ENCODE data around the gene DDX54.

The DDX54 gene

GRCh38 chr12:113152196-113152834, 33.0 kb downstream of the DDX54 start:
- Histone ChIP-seq H3K4me1 (peaks cover 0 to 35% (median 19%) of the 10 kb centered on the region in 4 donors), H3K36me3 (peaks cover 0 to 3% (median 0%) of the 10 kb centered on the region in 3 donors), H3K27ac (no peak overlapping the region), H3K4me3 (peak overlapping the region in 1 of 2 donors; percentile 44), H3K27me3 (peaks cover 0 to 52% of the 10 kb centered on the region in 2 donors), H3K9me3 (no peaks in the 10 kb centered on the region)
- intact Hi-C loops (cut with DNase I; ENCODE audit: low total_unique reads), result no loop called here
- TF ChIP-seq, protein P1, sequence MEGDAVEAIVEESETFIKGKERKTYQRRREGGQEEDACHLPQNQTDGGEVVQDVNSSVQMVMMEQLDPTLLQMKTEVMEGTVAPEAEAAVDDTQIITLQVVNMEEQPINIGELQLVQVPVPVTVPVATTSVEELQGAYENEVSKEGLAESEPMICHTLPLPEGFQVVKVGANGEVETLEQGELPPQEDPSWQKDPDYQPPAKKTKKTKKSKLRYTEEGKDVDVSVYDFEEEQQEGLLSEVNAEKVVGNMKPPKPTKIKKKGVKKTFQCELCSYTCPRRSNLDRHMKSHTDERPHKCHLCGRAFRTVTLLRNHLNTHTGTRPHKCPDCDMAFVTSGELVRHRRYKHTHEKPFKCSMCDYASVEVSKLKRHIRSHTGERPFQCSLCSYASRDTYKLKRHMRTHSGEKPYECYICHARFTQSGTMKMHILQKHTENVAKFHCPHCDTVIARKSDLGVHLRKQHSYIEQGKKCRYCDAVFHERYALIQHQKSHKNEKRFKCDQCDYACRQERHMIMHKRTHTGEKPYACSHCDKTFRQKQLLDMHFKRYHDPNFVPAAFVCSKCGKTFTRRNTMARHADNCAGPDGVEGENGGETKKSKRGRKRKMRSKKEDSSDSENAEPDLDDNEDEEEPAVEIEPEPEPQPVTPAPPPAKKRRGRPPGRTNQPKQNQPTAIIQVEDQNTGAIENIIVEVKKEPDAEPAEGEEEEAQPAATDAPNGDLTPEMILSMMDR (IDR thresholded peaks at IDR 0.05), result no peak
- DNase-seq, result no peak

DNA sequence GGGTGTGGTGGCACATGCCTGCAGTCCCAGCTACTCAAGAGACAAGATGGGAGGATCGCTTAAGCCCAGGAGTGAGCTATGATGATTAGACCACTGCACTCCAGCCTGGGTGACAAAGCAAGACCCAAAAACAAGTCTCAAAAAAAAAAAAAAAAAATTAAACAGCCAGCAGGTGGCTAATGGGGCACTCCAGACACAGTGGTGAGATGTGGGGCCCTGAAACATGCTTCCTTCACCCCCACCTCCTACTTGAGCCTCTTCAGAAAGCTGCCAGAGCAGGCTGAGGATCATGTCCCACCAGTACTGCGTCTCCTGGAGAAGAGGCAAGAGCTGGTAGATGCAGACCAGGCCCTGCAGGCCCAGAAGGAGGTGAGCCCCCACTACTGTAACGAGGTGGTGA, 33.6 kb downstream of the DDX54 start:
- no peak for DNase-seq
- TF ChIP-seq, protein P1 (IDR thresholded peaks at IDR 0.05), result no peak
- Histone ChIP-seq H3K27me3 (peaks cover 0 to 52% of the 10 kb centered on the region in 2 donors), H3K4me3 (no peak overlapping the region), H3K27ac (no peak overlapping the region), H3K9me3 (peaks cover 0 to 4% (median 3%) of the 10 kb centered on the region in 3 donors), H3K36me3 (no peaks in the 10 kb centered on the region), H3K4me1 (peaks cover 0 to 35% (median 19%) of the 10 kb centered on the region in 4 donors)
- intact Hi-C loops (cut with DNase I; ENCODE audit: low total_unique reads), result no loop called here

- no peaks in the 10 kb centered on the region for H3K36me3 ChIP-seq
- H3K27ac ChIP-seq, result no peak within 1 kb of the TSS
- H3K27me3 ChIP-seq, result peaks cover 0 to 45% of the 10 kb centered on the region in 2 donors
- no peak for DNase-seq
- H3K4me3 ChIP-seq, result no peak within 1 kb of the TSS
- H3K9me3 ChIP-seq, result peaks cover 0 to 9% (median 7%) of the 10 kb centered on the region in 3 donors
- intact Hi-C loops (cut with DNase I; ENCODE audit: low total_unique reads), result no loop called here
- TF ChIP-seq, protein P1 (IDR thresholded peaks at IDR 0.05), result no peak
- peaks cover 0 to 29% (median 16%) of the 10 kb centered on the region in 4 donors for H3K4me1 ChIP-seq
Measured at GRCh38 chr12:113149361-113150150, 35.7 kb downstream of the DDX54 start, which contains the start of gene CFAP73. CFAP73 (plus strand) TSS chr12:113149724; CDS start chr12:113149858, 134 bp downstream.

- DNase-seq, result no peak
- no peaks in the 10 kb centered on the region for H3K36me3 ChIP-seq
- H3K4me1 ChIP-seq, result peaks cover 0 to 9% (median 3%) of the 10 kb centered on the region in 4 donors
- peaks cover 0 to 35% of the 10 kb centered on the region in 2 donors for H3K27me3 ChIP-seq
- TF ChIP-seq, protein P1 (IDR thresholded peaks at IDR 0.05), result no peak
- no peak overlapping the region for H3K27ac ChIP-seq
- intact Hi-C loops (cut with DNase I; ENCODE audit: low total_unique reads), result no loop called here
- H3K4me3 ChIP-seq, result no peak overlapping the region
- H3K9me3 ChIP-seq, result peaks cover 0 to 9% (median 7%) of the 10 kb centered on the region in 3 donors
Measured at GRCh38 chr12:113146999-113147398, 38.3 kb downstream of the DDX54 start.

- Histone ChIP-seq H3K36me3 (no peaks in the 10 kb centered on the region), H3K4me3 (no peak overlapping the region), H3K4me1 (peaks cover 0 to 9% (median 3%) of the 10 kb centered on the region in 4 donors), H3K27me3 (peaks cover 0 to 25% of the 10 kb centered on the region in 2 donors), H3K9me3 (peaks cover 0 to 9% (median 7%) of the 10 kb centered on the region in 3 donors), H3K27ac (no peak overlapping the region)
- TF ChIP-seq, protein P1 (IDR thresholded peaks at IDR 0.05), result no peak
- DNase-seq, result no peak
- intact Hi-C loops (cut with DNase I; ENCODE audit: low total_unique reads), result no loop called here
Measured at GRCh38 chr12:113145720-113146551, 39.3 kb downstream of the DDX54 start.
